HepG2 (cell line): ENCODE results near the gene FAT2. TPM values are rescaled to one million over a fixed set of nuclear protein-coding genes. Genes with fewer than 3 reads are reported as not detected.

Experiments
- ATAC-seq: fragments of 200-7000 bp; cut with Tn5 transposase; 3 replicates; pipeline ENCODE4 v1.9.1; 2020; ENCODE audit warnings: mild to moderate bottlenecking, moderate library complexity
- BruUV-seq: library from RNA; stranded (reverse); fragments of 400-500 nt; replicated peaks from 2 replicates; lab custom pipeline; 2021; lab: Mats Ljungman, UMichigan
- CTCF ChIA-PET: fragments of 300-600 bp; formaldehyde crosslinking; extraction: SDS; loops from one replicate; lab custom pipeline; 2021; ENCODE audit warnings: low total read pairs, inconsistent platforms, low intra/inter-chr PET ratio; lab: Yijun Ruan, JAX
- POLR2A ChIA-PET: fragments of 350-600 bp; sonication (Branson Sonifier 250); formaldehyde crosslinking; loops from one replicate; lab custom pipeline; 2020; ENCODE audit warnings: antibody characterized with exemption, inconsistent platforms; lab: Yijun Ruan, JAX
- DNase-seq: peaks from one replicate; pipeline ENCODE4 v3.0.0-alpha.2; 2015; ENCODE audit warnings: low spot score
- FAIRE-seq: peaks from 3 replicates; lab custom pipeline; 2011; peaks lifted over from hg19 to GRCh38; lab: Jason Lieb, UNC
- H2AFZ ChIP-seq: one replicate; pipeline ENCODE4 v1.6.1; 2011; ENCODE audit warnings: low read length, inconsistent platforms
- H3K27ac ChIP-seq: fragments of 300-600 bp; 3 replicates; pipeline ENCODE4 v1.8.0; 2011; ENCODE audit warnings: mixed run types, mild to moderate bottlenecking, mixed read lengths, low read length, inconsistent platforms; ENCODE audit not compliant: insufficient read depth; ENCODE audit errors: extremely low read length
- H3K27me3 ChIP-seq, 2 experiments: fragments of 200-600 bp in 1 of 2; 2 replicates in 1 of 2; 3 replicates in 1 of 2; pipeline versions ENCODE4 v1.6.0 to v1.8.0; 2011; ENCODE audit warnings: low read length in 2 of 2, mild to moderate bottlenecking in 2 of 2, moderate library complexity in 2 of 2, inconsistent platforms in 1 of 2; ENCODE audit not compliant: insufficient read depth in 2 of 2, control insufficient read depth in 1 of 2
- H3K36me3 ChIP-seq, 2 experiments: fragments of 200-600 bp in 1 of 2; replicated peaks in 1 of 2; 2 replicates in 1 of 2; 3 replicates in 1 of 2; pipeline versions ENCODE4 v1.5.1 to v1.8.0; 2011; ENCODE audit warnings: low read length in 2 of 2, inconsistent platforms in 1 of 2; ENCODE audit not compliant: insufficient read depth in 2 of 2, control insufficient read depth in 1 of 2
- H3K4me1 ChIP-seq: 2 replicates; pipeline ENCODE4 v1.5.1; 2012; ENCODE audit warnings: low read length, inconsistent platforms; ENCODE audit not compliant: insufficient read depth
- H3K4me2 ChIP-seq: 2 replicates; pipeline ENCODE4 v1.6.0; 2011; ENCODE audit warnings: low read depth, low read length, inconsistent platforms
- H3K4me3 ChIP-seq, 3 experiments: fragments of 200-600 bp in 1 of 3; sonication (generic), shearing (Covaris generic) in 1 of 3; replicated peaks in 1 of 3; 2 replicates each; pipeline ENCODE4 v1.5.1; 2011 to 2016; ENCODE audit warnings: low read length in 3 of 3, inconsistent platforms in 2 of 3, low read depth in 2 of 3, mild to moderate bottlenecking in 2 of 3, control low read depth in 1 of 3, mixed read lengths in 1 of 3; ENCODE audit not compliant: insufficient read depth in 1 of 3
- H3K79me2 ChIP-seq: one replicate; pipeline ENCODE4 v1.6.1; 2011; ENCODE audit warnings: low read length, inconsistent platforms; ENCODE audit not compliant: insufficient read depth
- H3K9ac ChIP-seq: 2 replicates; pipeline ENCODE4 v1.6.0; 2011; ENCODE audit warnings: mild to moderate bottlenecking, low read depth, low read length, inconsistent platforms; ENCODE audit not compliant: insufficient read depth
- H3K9me3 ChIP-seq: 2 replicates; pipeline ENCODE4 v1.5.1; 2012; ENCODE audit warnings: mild to moderate bottlenecking, low read length
- H4K20me1 ChIP-seq: 2 replicates; pipeline ENCODE4 v1.6.0; 2011; ENCODE audit warnings: inconsistent platforms, mild to moderate bottlenecking, low read length, moderate library complexity; ENCODE audit not compliant: insufficient read depth
- ARNTL ChIP-seq: sonication (generic); formaldehyde crosslinking; IDR thresholded peaks from 2 replicates; pipeline ENCODE4 v1.4.0; 2020; ENCODE audit warnings: mild to moderate bottlenecking, missing genetic modification reagents
- HIVEP1 ChIP-seq: sonication (generic); formaldehyde crosslinking; IDR thresholded peaks from 2 replicates; pipeline ENCODE4 v1.4.0; 2020; ENCODE audit warnings: mild to moderate bottlenecking, missing genetic modification reagents
- HNF4G ChIP-seq, 2 experiments: sonication (generic) in 1 of 2; formaldehyde crosslinking in 1 of 2; IDR thresholded peaks; 2 replicates each; pipeline versions ENCODE4 v1.4.0 to v1.6.1; 2011 to 2020; ENCODE audit warnings: borderline replicate concordance in 2 of 2, low read depth in 2 of 2, mild to moderate bottlenecking in 2 of 2, low read length in 1 of 2, missing genetic modification reagents in 1 of 2, moderate library complexity in 1 of 2
- KDM6A ChIP-seq: IDR thresholded peaks from 2 replicates; pipeline ENCODE4 v1.6.1; 2016; ENCODE audit warnings: low read depth
- ONECUT2 ChIP-seq: sonication (generic); formaldehyde crosslinking; IDR thresholded peaks from 2 replicates; pipeline ENCODE4 v1.4.0; 2020; ENCODE audit warnings: missing genetic modification reagents
- PHF8 ChIP-seq: sonication (generic); formaldehyde crosslinking; IDR thresholded peaks from 2 replicates; pipeline ENCODE4 v1.5.0; 2020; ENCODE audit warnings: missing genetic modification reagents
- SALL2 ChIP-seq: sonication (generic); formaldehyde crosslinking; IDR thresholded peaks from 2 replicates; pipeline ENCODE4 v1.8.1; 2023; ENCODE audit warnings: mild to moderate bottlenecking, missing genetic modification reagents, inconsistent platforms
- ZBTB20 ChIP-seq: sonication (generic); formaldehyde crosslinking; IDR thresholded peaks from 2 replicates; pipeline ENCODE4 v1.8.1; 2023; ENCODE audit warnings: missing genetic modification reagents, low read depth, mild to moderate bottlenecking, borderline replicate concordance
- ZNF20 ChIP-seq: sonication (generic); formaldehyde crosslinking; IDR thresholded peaks from 2 replicates; pipeline ENCODE4 v1.4.0; 2020; ENCODE audit warnings: mild to moderate bottlenecking, moderate library complexity, missing genetic modification reagents
- ZNF335 ChIP-seq: sonication (generic); formaldehyde crosslinking; IDR thresholded peaks from 2 replicates; pipeline ENCODE4 v1.4.0; 2020; ENCODE audit warnings: missing genetic modification reagents
- ZNF564 ChIP-seq: sonication (generic); formaldehyde crosslinking; IDR thresholded peaks from 2 replicates; pipeline ENCODE4 v1.8.1; 2023; ENCODE audit warnings: mild to moderate bottlenecking, missing genetic modification reagents
- ZNF577 ChIP-seq: sonication (generic); formaldehyde crosslinking; IDR thresholded peaks from 2 replicates; pipeline ENCODE4 v1.4.0; 2020; ENCODE audit warnings: mild to moderate bottlenecking, low read depth, missing genetic modification reagents, borderline replicate concordance
- ZNF615 ChIP-seq: sonication (generic); formaldehyde crosslinking; IDR thresholded peaks from 2 replicates; pipeline ENCODE4 v1.5.0; 2020; ENCODE audit warnings: mild to moderate bottlenecking, missing genetic modification reagents, borderline replicate concordance
- ZNF644 ChIP-seq: IDR thresholded peaks from 2 replicates; pipeline ENCODE4 v1.6.1; 2016; ENCODE audit warnings: low read depth
- ZNF652 ChIP-seq: IDR thresholded peaks from 2 replicates; pipeline ENCODE4 v1.6.1; 2016; ENCODE audit warnings: low read depth, borderline replicate concordance
- ZNF749 ChIP-seq: sonication (generic); formaldehyde crosslinking; IDR thresholded peaks from 2 replicates; pipeline ENCODE4 v1.8.0; 2022; ENCODE audit warnings: mild to moderate bottlenecking, missing genetic modification reagents, moderate library complexity, borderline replicate concordance
- ZNF777 ChIP-seq: sonication (generic); formaldehyde crosslinking; IDR thresholded peaks from 2 replicates; pipeline ENCODE4 v1.4.0; 2020; ENCODE audit warnings: missing genetic modification reagents
- ZNF816 ChIP-seq: sonication (generic); formaldehyde crosslinking; IDR thresholded peaks from 2 replicates; pipeline ENCODE4 v1.8.0; 2022; ENCODE audit warnings: missing genetic modification reagents, mild to moderate bottlenecking, borderline replicate concordance
- WGBS: methylation state at CpG from one replicate; pipeline ENCODE4 v1.1.6; 2017; ENCODE audit warnings: low lambda C conversion rate; 5-methylcytosine and 5-hydroxymethylcytosine counted together
- in situ Hi-C: cut with HindIII; loops from 2 replicates; pipeline ENCODE4 v1.10.0; 2017; ENCODE audit warnings: low pct_unique_long_range_greater_than_20kb; ENCODE audit not compliant: extremely low pct_ligation_motif_present
- intact Hi-C: fragments of 100-400 bp; cut with micrococcal nuclease; formaldehyde crosslinking; loops from one replicate; pipeline ENCODE4 v1.10.0; 2022; ENCODE audit not compliant: unreplicated experiment
- polyA plus RNA-seq, 8 experiments: library from polyadenylated mRNA; depleted of rRNA in 3 of 8; stranded (reverse) in 7 of 8; unstranded in 1 of 8; fragments of >200 nt; fragmentation: Illumina TruSeq in 4 of 8; extraction: Trizol in 4 of 8; gene quantifications; 2 replicates each; pipeline versions ENCODE4 v1.2.1 to v1.2.3, GENCODE V29; 2011 to 2016; ENCODE audit warnings: low read depth in 4 of 8, missing spikeins in 1 of 8, mixed read lengths in 1 of 8; ENCODE audit not compliant: insufficient read depth in 1 of 8
- total RNA-seq, 5 experiments: library from RNA; depleted of rRNA; stranded (reverse); fragments of >200 nt; fragmentation: Illumina TruSeq; extraction: Trizol; gene quantifications; 2 replicates each; pipeline ENCODE4 v1.2.3, GENCODE V29; 2016; ENCODE audit warnings: low read depth in 1 of 5
- TF ChIP-seq, protein P1 (sequence below): sonication (generic); formaldehyde crosslinking; IDR thresholded peaks from 2 replicates; pipeline ENCODE4 v1.5.1; 2020; ENCODE audit warnings: mild to moderate bottlenecking, missing genetic modification reagents, moderate library complexity
- TF ChIP-seq, protein P2 (sequence below): sonication (generic); formaldehyde crosslinking; IDR thresholded peaks from 2 replicates; pipeline ENCODE4 v1.8.1; 2023; ENCODE audit warnings: mild to moderate bottlenecking, inconsistent platforms, moderate library complexity, missing genetic modification reagents, borderline replicate concordance

Gene FAT2
- total and polyA plus RNA-seq, 2 of the 13 experiments (the other 11 are each of a cell fraction or from before 2014, with no cell fraction given) = not detected

DNA sequence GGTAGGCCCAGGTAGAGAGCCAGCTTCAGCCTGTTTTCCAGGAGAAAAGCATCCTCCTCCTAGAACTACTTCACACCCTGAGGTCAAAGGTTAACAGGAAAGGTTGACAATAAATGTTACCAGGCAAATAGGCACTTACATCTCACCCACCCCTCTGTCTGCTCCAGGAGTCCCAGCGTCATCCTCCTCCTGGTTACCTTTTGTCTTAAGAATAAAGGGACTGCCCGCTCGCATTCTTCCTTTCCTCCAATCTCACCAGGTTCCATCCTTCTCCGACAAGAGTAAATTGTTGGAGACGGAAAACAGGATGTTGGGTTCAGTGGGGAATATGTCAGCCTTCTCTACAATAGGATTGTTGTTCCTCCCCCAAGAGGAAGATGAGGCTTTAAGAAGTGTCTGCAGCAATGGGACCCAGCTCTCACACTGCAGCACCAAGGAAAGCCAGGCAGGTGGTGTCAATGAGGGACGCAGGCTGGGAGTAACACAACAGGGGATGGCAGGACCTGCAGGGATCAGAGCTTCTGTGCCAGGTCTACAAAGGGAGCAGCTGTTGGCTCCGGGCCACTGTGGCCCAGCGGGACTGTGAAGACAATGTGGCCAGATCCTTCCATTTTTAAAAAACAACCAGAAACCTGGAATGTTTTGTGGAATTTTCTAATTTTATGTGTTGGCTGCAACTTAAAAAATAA is 29.0 kb downstream of the FAT2 start:
- CTCF ChIA-PET = no interaction called here
- Histone ChIP-seq H3K27ac (no peak overlapping the region), H3K79me2 (no peaks in the 10 kb centered on the region), H3K4me2 (no peak overlapping the region), H3K9ac (no peak overlapping the region), H2AFZ (no peak overlapping the region), H3K9me3 (no peaks in the 10 kb centered on the region), H3K4me1 (no peaks in the 10 kb centered on the region), H3K36me3 (no peaks in the 10 kb centered on the region), H3K4me3 (no peak overlapping the region), H4K20me1 (no peaks in the 10 kb centered on the region), H3K27me3 (peaks cover 2 to 26% of the 10 kb centered on the region in 2 experiments; a peak in 4 of 5 replicates)
- BruUV-seq = no TSS peak
- DNase-seq (no peak), ATAC-seq (no peak), FAIRE-seq (no peak)
- 82% methylated on average over 7 of the region's 8 CpGs for WGBS
- POLR2A ChIA-PET = no interaction called here
- in situ Hi-C loops (no loop called here), intact Hi-C loops (no loop called here)
- no peak for TF ChIP-seq ZNF577 (CRISPR knock-in tag)
- TF ChIP-seq ZNF615 (CRISPR knock-in tag) = no peak
- no peak for TF ChIP-seq ZNF652
- no peak for TF ChIP-seq ZNF644
- TF ChIP-seq ZNF20 (CRISPR knock-in tag) = no peak
- no peak for TF ChIP-seq HIVEP1
- TF ChIP-seq ZNF335 (CRISPR knock-in tag) = no peak
- no peak for TF ChIP-seq ZNF564
- TF ChIP-seq ZNF777 = no peak
- TF ChIP-seq HNF4G (IDR thresholded peaks at IDR 0.05; ENCODE audit: borderline replicate concordance, low read depth, low read length) = no peak
- no peak for TF ChIP-seq HNF4G (CRISPR knock-in tag; IDR thresholded peaks at IDR 0.05; ENCODE audit: borderline replicate concordance, low read depth)
- TF ChIP-seq SALL2 (CRISPR knock-in tag) = no peak
- no peak for TF ChIP-seq ZNF749
- TF ChIP-seq ZBTB20 = no peak
- TF ChIP-seq ZNF816 = no peak
- TF ChIP-seq PHF8 (CRISPR knock-in tag) = no peak
- TF ChIP-seq ONECUT2 (CRISPR knock-in tag) = no peak
- TF ChIP-seq ARNTL (CRISPR knock-in tag) = no peak
- TF ChIP-seq, protein P1, sequence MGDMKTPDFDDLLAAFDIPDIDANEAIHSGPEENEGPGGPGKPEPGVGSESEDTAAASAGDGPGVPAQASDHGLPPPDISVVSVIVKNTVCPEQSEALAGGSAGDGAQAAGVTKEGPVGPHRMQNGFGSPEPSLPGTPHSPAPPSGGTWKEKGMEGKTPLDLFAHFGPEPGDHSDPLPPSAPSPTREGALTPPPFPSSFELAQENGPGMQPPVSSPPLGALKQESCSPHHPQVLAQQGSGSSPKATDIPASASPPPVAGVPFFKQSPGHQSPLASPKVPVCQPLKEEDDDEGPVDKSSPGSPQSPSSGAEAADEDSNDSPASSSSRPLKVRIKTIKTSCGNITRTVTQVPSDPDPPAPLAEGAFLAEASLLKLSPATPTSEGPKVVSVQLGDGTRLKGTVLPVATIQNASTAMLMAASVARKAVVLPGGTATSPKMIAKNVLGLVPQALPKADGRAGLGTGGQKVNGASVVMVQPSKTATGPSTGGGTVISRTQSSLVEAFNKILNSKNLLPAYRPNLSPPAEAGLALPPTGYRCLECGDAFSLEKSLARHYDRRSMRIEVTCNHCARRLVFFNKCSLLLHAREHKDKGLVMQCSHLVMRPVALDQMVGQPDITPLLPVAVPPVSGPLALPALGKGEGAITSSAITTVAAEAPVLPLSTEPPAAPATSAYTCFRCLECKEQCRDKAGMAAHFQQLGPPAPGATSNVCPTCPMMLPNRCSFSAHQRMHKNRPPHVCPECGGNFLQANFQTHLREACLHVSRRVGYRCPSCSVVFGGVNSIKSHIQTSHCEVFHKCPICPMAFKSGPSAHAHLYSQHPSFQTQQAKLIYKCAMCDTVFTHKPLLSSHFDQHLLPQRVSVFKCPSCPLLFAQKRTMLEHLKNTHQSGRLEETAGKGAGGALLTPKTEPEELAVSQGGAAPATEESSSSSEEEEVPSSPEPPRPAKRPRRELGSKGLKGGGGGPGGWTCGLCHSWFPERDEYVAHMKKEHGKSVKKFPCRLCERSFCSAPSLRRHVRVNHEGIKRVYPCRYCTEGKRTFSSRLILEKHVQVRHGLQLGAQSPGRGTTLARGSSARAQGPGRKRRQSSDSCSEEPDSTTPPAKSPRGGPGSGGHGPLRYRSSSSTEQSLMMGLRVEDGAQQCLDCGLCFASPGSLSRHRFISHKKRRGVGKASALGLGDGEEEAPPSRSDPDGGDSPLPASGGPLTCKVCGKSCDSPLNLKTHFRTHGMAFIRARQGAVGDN (CRISPR knock-in tag) = no peak
- TF ChIP-seq KDM6A (CRISPR knock-in tag) = no peak
- TF ChIP-seq, protein P2, sequence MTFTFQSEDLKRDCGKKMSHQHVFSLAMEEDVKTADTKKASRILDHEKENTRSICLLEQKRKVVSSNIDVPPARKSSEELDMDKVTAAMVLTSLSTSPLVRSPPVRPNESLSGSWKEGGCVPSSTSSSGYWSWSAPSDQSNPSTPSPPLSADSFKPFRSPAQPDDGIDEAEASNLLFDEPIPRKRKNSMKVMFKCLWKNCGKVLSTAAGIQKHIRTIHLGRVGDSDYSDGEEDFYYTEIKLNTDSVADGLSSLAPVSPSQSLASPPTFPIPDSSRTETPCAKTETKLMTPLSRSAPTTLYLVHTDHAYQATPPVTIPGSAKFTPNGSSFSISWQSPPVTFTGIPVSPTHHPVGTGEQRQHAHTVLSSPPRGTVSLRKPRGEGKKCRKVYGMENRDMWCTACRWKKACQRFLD (CRISPR knock-in tag) = no peak
